Activated CD4-positive, alpha-beta T cell treated with anti-CD3 and anti-CD28 coated beads, Interleukin-2, amount 10 ng/mL, durations not matched to agents 24 days and 14 days (primary cell): ENCODE measurements around the gene ARHGEF28. TPM values are rescaled to one million over a fixed set of nuclear protein-coding genes. Genes with fewer than 3 reads are reported as not detected.

ENCODE experiments used
- DNase-seq: peaks from one replicate; pipeline ENCODE4 v3.0.0; 2022
- H3K27ac Mint-ChIP-seq: one replicate; pipeline ENCODE4 v1.8.0; 2022; ENCODE audit warnings: mild to moderate bottlenecking, mixed read lengths
- H3K27me3 Mint-ChIP-seq: one replicate; pipeline ENCODE4 v1.8.0; 2022; ENCODE audit warnings: mixed read lengths
- H3K36me3 Mint-ChIP-seq: one replicate; pipeline ENCODE4 v1.8.0; 2022; ENCODE audit warnings: low read depth, mild to moderate bottlenecking, mixed read lengths
- H3K4me1 Mint-ChIP-seq: one replicate; pipeline ENCODE4 v1.8.0; 2021; ENCODE audit warnings: mixed read lengths
- H3K4me3 Mint-ChIP-seq: one replicate; pipeline ENCODE4 v1.8.0; 2022; ENCODE audit warnings: mild to moderate bottlenecking, moderate library complexity, mixed read lengths
- H3K9me3 Mint-ChIP-seq: one replicate; pipeline ENCODE4 v1.8.0; 2021; ENCODE audit warnings: mixed read lengths
- intact Hi-C: fragments of 100-400 bp; cut with micrococcal nuclease; formaldehyde crosslinking; loops from one replicate; pipeline ENCODE4 v1.15.1; 2023
- total RNA-seq: library from RNA; stranded (reverse); gene quantifications from 2 replicates; pipeline ENCODE4 v1.2.3, GENCODE V29; 2022

Gene ARHGEF28, protein sequence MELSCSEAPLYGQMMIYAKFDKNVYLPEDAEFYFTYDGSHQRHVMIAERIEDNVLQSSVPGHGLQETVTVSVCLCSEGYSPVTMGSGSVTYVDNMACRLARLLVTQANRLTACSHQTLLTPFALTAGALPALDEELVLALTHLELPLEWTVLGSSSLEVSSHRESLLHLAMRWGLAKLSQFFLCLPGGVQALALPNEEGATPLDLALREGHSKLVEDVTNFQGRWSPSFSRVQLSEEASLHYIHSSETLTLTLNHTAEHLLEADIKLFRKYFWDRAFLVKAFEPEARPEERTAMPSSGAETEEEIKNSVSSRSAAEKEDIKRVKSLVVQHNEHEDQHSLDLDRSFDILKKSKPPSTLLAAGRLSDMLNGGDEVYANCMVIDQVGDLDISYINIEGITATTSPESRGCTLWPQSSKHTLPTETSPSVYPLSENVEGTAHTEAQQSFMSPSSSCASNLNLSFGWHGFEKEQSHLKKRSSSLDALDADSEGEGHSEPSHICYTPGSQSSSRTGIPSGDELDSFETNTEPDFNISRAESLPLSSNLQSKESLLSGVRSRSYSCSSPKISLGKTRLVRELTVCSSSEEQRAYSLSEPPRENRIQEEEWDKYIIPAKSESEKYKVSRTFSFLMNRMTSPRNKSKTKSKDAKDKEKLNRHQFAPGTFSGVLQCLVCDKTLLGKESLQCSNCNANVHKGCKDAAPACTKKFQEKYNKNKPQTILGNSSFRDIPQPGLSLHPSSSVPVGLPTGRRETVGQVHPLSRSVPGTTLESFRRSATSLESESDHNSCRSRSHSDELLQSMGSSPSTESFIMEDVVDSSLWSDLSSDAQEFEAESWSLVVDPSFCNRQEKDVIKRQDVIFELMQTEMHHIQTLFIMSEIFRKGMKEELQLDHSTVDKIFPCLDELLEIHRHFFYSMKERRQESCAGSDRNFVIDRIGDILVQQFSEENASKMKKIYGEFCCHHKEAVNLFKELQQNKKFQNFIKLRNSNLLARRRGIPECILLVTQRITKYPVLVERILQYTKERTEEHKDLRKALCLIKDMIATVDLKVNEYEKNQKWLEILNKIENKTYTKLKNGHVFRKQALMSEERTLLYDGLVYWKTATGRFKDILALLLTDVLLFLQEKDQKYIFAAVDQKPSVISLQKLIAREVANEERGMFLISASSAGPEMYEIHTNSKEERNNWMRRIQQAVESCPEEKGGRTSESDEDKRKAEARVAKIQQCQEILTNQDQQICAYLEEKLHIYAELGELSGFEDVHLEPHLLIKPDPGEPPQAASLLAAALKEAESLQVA (N-terminal part only)
- 0.14 TPM in 1 of 2 replicates, not detected in the other for total RNA-seq

DNA sequence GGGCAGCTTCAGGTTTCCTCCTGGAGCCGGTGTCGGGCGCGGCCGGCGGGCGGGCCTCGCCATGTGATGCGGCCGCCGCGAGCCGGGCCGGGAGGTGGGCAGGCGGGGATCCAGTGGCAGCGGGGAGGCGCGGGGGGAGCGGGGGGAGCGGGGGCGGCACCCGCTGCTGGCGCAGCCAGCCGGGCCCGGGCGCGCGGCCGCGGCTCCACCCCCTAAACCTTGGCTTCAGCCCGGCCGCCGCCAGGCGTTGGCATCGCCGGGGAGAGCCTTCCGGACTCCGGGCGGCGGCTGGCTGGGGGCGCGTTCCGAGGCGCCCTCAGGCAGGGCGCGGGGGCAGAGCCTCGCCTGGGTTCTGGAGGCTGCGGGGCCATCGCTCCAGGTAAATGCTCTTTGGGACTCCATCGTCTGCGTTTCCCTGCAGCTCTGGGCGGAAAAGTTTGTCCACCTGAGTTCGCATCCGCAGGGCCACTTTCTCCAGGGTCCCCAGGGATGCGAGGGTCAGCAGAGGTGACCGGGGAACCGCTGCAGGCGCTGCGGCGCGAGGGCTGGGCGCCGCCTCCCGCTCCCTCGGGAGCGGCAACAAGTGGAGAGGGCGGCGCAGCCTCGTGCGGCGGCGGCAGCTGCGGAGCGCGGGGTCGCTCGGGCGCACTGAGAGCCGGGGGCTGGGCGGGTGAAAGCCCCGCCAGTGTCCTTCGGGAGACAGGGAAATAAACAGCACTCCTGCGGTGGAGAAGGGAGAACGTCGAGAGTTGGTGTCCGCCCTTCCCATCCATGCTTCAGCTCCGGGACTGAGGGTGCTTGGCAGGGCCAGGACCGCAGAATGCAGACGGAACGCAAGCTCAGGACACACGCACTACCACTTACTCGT is at the start of gene ARHGEF28:
Gene ARHGEF28, plus strand, starts transcription at position 253 of the 868 bp plus-strand sequence. CDS start 58,656 bp downstream, outside the sequence.
- peak within 1 kb of the TSS; percentile 51 for H3K4me3 Mint-ChIP-seq
- H3K27ac Mint-ChIP-seq = no peak within 1 kb of the TSS
- H3K36me3 Mint-ChIP-seq = no peaks in the 10 kb centered on the region
- no peaks in the 10 kb centered on the region for H3K9me3 Mint-ChIP-seq
- intact Hi-C loops = no loop called here
- DNase-seq = peak; percentile 58
- H3K27me3 Mint-ChIP-seq = peaks cover 60% of the 10 kb centered on the region
- H3K4me1 Mint-ChIP-seq = no peaks in the 10 kb centered on the region

DNA sequence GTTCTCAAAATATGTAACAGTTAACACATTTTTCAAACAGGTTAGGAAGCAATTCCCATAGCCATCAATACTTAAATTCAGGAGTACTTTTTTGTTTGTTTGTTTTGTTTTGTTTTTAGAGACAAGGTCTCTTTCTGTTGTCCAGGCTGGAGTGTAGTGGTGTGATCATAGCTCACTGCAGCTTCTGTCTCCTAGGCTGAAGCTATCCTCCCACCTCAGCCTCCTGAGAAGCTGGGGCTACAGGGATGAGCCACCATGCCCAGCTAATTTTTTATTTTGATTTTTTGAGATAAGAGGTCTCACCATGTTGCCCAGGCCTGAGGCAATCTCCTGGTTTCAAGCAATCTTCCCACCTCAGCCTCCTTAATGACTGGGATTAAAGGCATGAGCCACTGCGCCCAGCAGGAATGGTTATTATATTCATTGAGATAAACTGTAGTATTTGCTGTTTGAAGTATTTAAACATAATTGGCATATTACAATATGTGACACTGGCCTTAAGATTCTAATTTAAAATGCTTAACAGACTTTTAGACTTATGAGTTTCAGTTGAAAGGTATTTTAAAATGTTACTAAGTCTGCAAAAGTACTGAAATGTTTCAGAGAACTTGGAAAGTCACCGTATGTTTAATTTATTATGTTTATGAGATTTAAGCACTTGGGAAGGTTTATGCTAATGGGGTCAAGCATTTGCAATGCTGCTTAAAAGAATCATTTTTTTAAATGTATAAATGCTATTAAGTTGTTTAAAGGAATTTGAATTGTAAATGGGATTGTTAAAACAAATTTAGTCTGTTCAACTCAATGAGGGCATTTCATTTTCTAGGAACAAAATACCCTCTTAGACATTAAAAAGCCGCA is 43.5 kb upstream of the ARHGEF28 start:
- Mint-ChIP-seq H3K4me3 (no peak overlapping the region), H3K4me1 (no peaks in the 10 kb centered on the region), H3K9me3 (no peaks in the 10 kb centered on the region), H3K27ac (no peak overlapping the region), H3K36me3 (peaks cover 23% of the 10 kb centered on the region), H3K27me3 (no peaks in the 10 kb centered on the region)
- no peak for DNase-seq
- intact Hi-C loops = no loop called here

DNA sequence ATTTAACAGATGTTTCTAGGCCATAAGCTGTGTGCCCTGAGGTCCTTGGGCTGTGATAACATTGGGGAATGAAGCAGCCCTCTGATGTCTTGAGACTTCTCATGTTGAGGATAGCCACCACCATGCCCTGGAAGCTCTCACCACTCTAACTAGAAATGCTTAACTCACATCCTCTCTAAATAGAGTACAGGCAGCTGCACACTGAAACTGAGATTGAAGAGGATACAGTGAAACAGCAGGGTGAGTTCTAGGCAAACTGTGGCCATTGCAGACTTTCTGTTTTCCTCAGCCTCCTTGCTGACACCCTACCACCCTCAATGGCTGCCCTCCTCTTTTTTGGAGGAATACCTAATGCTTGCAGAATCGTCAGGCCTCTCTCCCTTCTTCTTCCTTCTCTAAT is 38.1 kb upstream of the ARHGEF28 start:
- intact Hi-C loops = no loop called here
- no peaks in the 10 kb centered on the region for H3K9me3 Mint-ChIP-seq

DNA sequence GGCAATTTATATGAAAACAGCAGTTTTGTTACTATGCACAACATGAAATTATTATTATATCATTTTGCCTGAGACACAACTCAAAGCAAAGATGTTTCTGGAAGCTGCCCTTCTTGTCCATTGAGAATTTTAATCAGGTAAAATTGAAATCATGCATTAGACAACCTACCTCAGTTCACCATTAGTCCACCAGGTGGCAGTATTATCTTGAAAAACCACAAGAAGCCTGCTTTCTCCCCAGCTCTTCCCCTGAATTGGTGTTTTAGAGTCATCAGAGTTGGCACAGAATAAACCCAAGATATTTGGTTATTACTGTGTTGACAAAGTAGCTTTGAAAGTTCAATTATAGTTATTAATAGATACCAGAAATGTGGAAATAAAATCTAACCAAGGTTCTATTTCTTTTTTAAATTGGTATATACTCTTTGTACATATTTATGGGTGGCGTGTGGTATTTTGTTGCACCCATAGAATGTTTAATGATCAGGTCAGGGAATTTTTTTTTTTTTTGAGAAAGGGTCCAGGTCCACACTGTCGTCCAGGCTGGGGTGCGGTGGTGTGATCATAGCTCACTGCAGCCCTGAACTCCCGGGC is 34.8 kb upstream of the ARHGEF28 start:
- H3K9me3 Mint-ChIP-seq = no peaks in the 10 kb centered on the region
- DNase-seq = peak; percentile 88
- H3K4me1 Mint-ChIP-seq = no peaks in the 10 kb centered on the region
- peaks cover 5% of the 10 kb centered on the region for H3K27me3 Mint-ChIP-seq
- H3K27ac Mint-ChIP-seq = no peak overlapping the region
- intact Hi-C loops = loop anchor here (1.0 to 2.0 kb wide), 2 partner anchors 201 to 1058 kb away; no protein-coding TSS in a partner anchor
- no peak overlapping the region for H3K4me3 Mint-ChIP-seq
- no peaks in the 10 kb centered on the region for H3K36me3 Mint-ChIP-seq

More for the DNA sequence above, 38.1 kb upstream of the ARHGEF28 start:
- DNase-seq = no peak
- no peaks in the 10 kb centered on the region for H3K36me3 Mint-ChIP-seq
- H3K27ac Mint-ChIP-seq = no peak overlapping the region
- H3K27me3 Mint-ChIP-seq = peaks cover 2% of the 10 kb centered on the region
- H3K4me1 Mint-ChIP-seq = no peaks in the 10 kb centered on the region
- H3K4me3 Mint-ChIP-seq = no peak overlapping the region

DNA sequence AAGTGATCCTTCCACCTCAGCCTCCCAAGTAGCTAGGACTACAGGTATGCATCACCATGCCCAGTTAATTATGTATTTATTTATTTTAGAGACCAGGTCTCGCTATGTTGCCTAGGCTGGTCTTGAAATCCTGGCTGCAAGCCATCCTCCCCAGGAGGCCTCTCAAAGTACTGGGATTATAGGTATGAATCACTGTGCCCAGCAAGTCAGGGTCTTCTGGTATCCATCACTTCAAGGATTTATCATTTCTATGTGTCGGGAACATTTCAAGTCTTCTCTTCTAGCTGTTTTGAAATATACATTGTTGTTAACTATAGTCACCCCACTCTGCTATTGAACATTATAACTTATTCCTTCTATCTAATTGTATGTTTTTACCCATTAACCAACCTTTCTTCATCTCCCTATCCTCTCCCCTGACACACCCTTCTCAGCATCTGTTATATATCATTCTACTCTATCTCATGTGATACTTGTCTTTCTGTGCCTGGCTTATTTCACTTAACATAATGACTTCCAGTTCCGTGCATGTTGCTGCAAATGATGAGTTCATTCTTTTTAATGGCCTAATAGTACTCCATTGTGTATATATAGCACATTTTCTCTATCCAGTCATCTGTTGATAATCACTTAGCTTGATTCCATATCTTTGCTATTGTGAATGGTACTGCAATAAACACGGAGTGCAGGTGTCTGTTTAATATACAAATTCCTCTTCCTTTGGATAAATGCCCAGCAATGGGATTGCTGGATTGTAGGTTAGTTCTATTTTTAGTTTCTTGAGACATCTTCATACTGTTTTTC is 34.1 kb upstream of the ARHGEF28 start:
- Mint-ChIP-seq H3K4me1 (no peaks in the 10 kb centered on the region), H3K36me3 (no peaks in the 10 kb centered on the region), H3K27me3 (peaks cover 8% of the 10 kb centered on the region), H3K27ac (no peak overlapping the region), H3K9me3 (no peaks in the 10 kb centered on the region), H3K4me3 (no peak overlapping the region)
- DNase-seq = no peak
- intact Hi-C loops = loop anchor here (1.0 to 2.0 kb wide), 2 partner anchors 200 to 1057 kb away; no protein-coding TSS in a partner anchor

DNA sequence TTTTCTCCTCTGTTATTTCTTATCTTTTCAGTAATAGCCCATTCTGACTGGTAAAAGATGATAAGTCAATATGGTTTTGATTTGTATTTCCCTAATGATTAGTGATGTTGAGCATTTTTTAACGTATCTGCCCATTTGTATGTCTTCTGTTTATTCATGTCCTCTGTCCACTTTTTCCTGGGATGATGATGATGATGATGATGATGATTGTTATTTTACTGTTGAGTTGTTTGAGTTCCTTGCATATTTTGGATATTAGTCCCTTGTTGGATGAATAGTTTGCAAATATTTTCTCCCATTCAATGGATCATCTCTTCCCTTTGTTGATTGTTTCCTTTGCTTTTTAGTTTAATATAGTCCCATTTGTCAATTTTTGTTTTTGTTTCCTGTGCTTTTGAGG is 33.4 kb upstream of the ARHGEF28 start:
- no peak overlapping the region for H3K27ac Mint-ChIP-seq
- no peak overlapping the region for H3K4me3 Mint-ChIP-seq
- DNase-seq = no peak
- H3K36me3 Mint-ChIP-seq = no peaks in the 10 kb centered on the region
- H3K27me3 Mint-ChIP-seq = peaks cover 8% of the 10 kb centered on the region
- H3K4me1 Mint-ChIP-seq = no peaks in the 10 kb centered on the region
- intact Hi-C loops = no loop called here
- H3K9me3 Mint-ChIP-seq = no peaks in the 10 kb centered on the region

DNA sequence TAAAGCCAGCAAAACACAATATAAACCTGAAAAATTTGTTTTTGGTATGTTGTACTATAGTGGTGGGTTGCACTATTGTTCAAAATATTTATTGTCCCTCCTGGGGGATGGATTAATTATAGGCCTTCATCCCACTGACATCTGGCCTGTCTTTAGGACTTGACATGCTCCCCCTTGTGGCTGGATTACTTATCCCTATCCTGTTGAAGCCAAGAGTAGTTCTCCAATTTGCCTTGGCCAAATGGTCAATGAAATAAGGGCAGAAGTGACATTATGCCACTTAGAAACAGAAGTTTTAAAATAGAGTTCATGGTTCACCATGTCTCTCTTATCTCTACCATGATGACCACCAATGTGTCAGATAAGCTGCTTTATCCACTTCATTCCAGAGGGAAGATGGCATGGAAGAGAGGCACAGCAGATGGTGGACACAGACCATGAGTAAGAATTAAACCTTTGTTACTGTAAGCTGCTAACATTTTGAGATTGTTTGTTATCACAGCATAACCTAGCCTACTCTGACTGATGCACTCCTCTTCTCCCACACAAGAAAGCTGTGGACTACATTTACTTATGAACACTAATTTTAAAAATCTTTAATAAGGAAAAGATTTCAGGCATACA is 29.2 kb upstream of the ARHGEF28 start:
- H3K4me3 Mint-ChIP-seq = no peak overlapping the region
- H3K4me1 Mint-ChIP-seq = no peaks in the 10 kb centered on the region
- intact Hi-C loops = no loop called here
- H3K27ac Mint-ChIP-seq = no peak overlapping the region
- peaks cover 3% of the 10 kb centered on the region for H3K9me3 Mint-ChIP-seq
- H3K27me3 Mint-ChIP-seq = peaks cover 19% of the 10 kb centered on the region
- peak; percentile 65 for DNase-seq
- no peaks in the 10 kb centered on the region for H3K36me3 Mint-ChIP-seq

DNA sequence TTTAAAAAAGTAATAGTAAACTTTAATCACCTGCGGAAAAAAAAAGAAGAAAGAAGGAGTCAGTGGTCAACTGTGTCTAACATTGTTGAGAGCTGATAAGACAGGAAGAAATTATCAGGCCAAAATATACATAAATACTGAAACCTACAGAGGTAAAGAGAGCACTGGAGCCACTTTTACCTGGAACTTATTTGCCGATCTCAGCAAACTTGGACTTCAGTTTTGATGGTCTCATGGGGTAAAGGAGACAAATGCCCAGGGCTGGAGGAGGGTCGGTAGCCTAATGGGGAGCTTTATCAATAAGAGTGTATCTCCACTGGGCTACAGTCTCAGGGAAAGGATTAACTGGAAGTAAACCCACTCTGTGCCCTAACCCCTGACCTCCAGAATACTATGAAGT is 26.6 kb upstream of the ARHGEF28 start:
- Mint-ChIP-seq H3K27ac (no peak overlapping the region), H3K27me3 (peaks cover 18% of the 10 kb centered on the region)

DNA sequence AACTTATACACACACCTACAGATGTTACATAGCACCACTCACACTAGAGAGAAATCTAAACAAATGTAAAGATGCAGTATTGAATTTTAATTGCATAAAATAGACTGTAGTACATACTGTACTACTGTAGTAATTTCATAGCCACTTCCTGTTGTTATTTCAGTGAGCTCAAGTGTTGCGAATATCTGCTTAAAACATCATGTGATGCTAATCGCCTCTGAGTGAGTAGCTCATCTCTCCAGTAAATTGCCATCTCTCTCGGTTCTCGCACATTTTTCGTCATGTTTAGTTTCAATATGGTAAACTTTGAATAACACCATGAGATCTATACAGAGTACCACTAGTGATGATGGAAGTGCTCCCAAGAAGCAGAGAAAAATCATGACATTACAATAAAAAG is 22.0 kb upstream of the ARHGEF28 start:
- H3K27me3 Mint-ChIP-seq = peaks cover 25% of the 10 kb centered on the region
- intact Hi-C loops = no loop called here
- no peak for DNase-seq
- no peaks in the 10 kb centered on the region for H3K36me3 Mint-ChIP-seq
- no peaks in the 10 kb centered on the region for H3K4me1 Mint-ChIP-seq
- H3K4me3 Mint-ChIP-seq = no peak overlapping the region
- H3K27ac Mint-ChIP-seq = no peak overlapping the region
- peaks cover 4% of the 10 kb centered on the region for H3K9me3 Mint-ChIP-seq

More for the DNA sequence above, 26.6 kb upstream of the ARHGEF28 start:
- intact Hi-C loops = no loop called here
- Mint-ChIP-seq H3K9me3 (peaks cover 4% of the 10 kb centered on the region), H3K36me3 (no peaks in the 10 kb centered on the region), H3K4me3 (no peak overlapping the region), H3K4me1 (no peaks in the 10 kb centered on the region)
- DNase-seq = no peak

DNA sequence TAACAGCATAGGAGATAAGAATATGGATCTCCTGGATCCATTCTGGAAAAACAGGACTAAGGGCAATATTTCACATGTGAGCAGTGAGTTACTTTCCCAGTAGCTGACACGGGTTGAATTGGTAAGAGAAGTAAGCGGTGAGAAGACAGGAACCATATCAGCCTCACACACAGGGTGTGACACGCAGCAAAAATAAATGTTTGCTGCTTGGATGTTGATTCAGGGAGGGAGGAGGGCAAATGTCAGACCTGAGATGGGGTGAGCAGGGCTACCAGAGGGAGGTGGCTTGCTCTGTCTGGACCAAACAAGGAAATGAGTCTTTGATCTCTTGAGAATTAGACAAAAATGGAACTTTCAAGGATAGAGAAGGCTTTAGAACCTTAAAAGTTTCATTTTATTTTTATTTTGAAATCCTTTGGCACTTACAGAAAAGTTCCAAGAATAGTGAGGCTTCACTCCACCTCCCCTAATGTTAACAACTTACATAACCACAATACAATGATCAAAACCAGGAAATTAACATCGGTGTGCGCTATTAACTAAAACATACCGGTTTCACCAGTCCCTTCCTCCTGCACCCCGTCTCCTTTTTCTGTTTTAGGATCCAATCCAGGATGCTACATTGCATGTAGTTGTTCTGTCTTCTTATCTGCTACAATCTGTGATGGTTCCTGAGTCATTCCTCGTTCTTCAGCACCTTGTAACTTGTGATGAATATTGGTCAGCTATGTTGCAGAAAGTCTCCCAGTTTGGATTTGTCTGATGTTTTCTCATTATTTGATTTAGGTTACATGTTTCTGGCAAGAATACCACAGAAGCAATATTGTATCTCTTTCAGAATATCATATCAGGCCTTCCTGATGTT is 20.5 kb upstream of the ARHGEF28 start:
- DNase-seq = no peak
- H3K9me3 Mint-ChIP-seq = peaks cover 4% of the 10 kb centered on the region
- H3K36me3 Mint-ChIP-seq = no peaks in the 10 kb centered on the region
- H3K4me3 Mint-ChIP-seq = no peak overlapping the region
- H3K27me3 Mint-ChIP-seq = peaks cover 25% of the 10 kb centered on the region
- no peak overlapping the region for H3K27ac Mint-ChIP-seq
- H3K4me1 Mint-ChIP-seq = no peaks in the 10 kb centered on the region
- intact Hi-C loops = no loop called here
